HCT116 (cell line): ENCODE data around the gene SSR1. TPM values are rescaled to one million over a fixed set of nuclear protein-coding genes. Genes with fewer than 3 reads are reported as not detected.

Source experiments
- ATAC-seq: fragments of 200-7000 bp; cut with Tn5 transposase; 2 replicates; pipeline ENCODE4 v1.9.1; 2020; ENCODE audit warnings: mild to moderate bottlenecking, moderate library complexity
- BruUV-seq: library from RNA; stranded (reverse); fragments of 400-500 nt; replicated peaks from 2 replicates; lab custom pipeline; 2021; lab: Mats Ljungman, UMichigan
- CTCF ChIA-PET: fragments of 300-600 bp; sonication (Branson Sonifier 250); formaldehyde crosslinking; loops from one replicate; lab custom pipeline; 2021; ENCODE audit warnings: antibody characterized with exemption; lab: Charles Lee
- POLR2A ChIA-PET: fragments of 300-600, 350-600 bp; sonication (Branson Sonifier 250); formaldehyde crosslinking; loops from one replicate; lab custom pipeline; 2021; ENCODE audit warnings: antibody characterized with exemption; lab: Charles Lee
- RAD21 ChIA-PET, 2 experiments: fragments of 300-600 bp; sonication (Branson Sonifier 250); formaldehyde crosslinking; loops; one replicate each; lab custom pipeline; 2023; ENCODE audit warnings: low total read pairs in 2 of 2; ENCODE audit not compliant: uncharacterized antibody in 2 of 2, unreplicated experiment in 2 of 2, low non-redundant PET in 1 of 2; lab: Charles Lee
- DNase-seq: peaks from one replicate; pipeline ENCODE4 v3.0.0-alpha.2; 2010; ENCODE audit warnings: low read depth, low spot score
- H2AFZ ChIP-seq: fragments of 200-600 bp; shearing (Covaris generic), sonication (generic); 2 replicates; pipeline ENCODE4 v1.6.1; 2017; ENCODE audit warnings: low read depth, mixed run types, mixed read lengths, antibody characterized with exemption, low read length; ENCODE audit not compliant: poor library complexity, severe bottlenecking
- H3K27ac ChIP-seq: 2 replicates; pipeline ENCODE4 v1.5.1; 2012; ENCODE audit warnings: low read depth, low read length
- H3K27me3 ChIP-seq: fragments of 200-600 bp; sonication (generic); 2 replicates; pipeline ENCODE4 v1.6.1; 2016; ENCODE audit warnings: mixed run types, low read length, mixed read lengths; ENCODE audit not compliant: insufficient read depth
- H3K36me3 ChIP-seq, 2 experiments: fragments of 200-500 bp in 1 of 2; fragments of 200-600 bp in 1 of 2; sonication (Bioruptor generic) in 1 of 2; sonication (generic) in 1 of 2; 2 replicates each; pipeline versions ENCODE4 v1.5.1 to v1.6.1; 2014 to 2016; ENCODE audit warnings: low read length in 2 of 2, inconsistent platforms in 1 of 2, mixed read lengths in 1 of 2, mixed run types in 1 of 2; ENCODE audit not compliant: insufficient read depth in 2 of 2, control insufficient read depth in 1 of 2
- H3K4me1 ChIP-seq, 2 experiments: fragments of 200-600 bp in 1 of 2; sonication (generic) in 1 of 2; 2 replicates each; pipeline versions ENCODE4 v1.5.1 to v1.6.1; 2012 to 2017; ENCODE audit warnings: low read length in 2 of 2, inconsistent platforms in 1 of 2, mild to moderate bottlenecking in 1 of 2, mixed read lengths in 1 of 2, mixed run types in 1 of 2, moderate library complexity in 1 of 2; ENCODE audit not compliant: insufficient read depth in 2 of 2, control insufficient read depth in 1 of 2
- H3K4me2 ChIP-seq: fragments of 200-600 bp; sonication (generic); 2 replicates; pipeline ENCODE4 v1.6.1; 2017; ENCODE audit warnings: mixed run types, low read length, mixed read lengths
- H3K4me3 ChIP-seq, 2 experiments: fragments of 200-600 bp in 1 of 2; sonication (generic) in 1 of 2; replicated peaks in 1 of 2; 2 replicates each; pipeline ENCODE4 v1.5.1; 2011 to 2016; ENCODE audit warnings: low read length in 2 of 2, control low read depth in 1 of 2, low read depth in 1 of 2, mild to moderate bottlenecking in 1 of 2, mixed read lengths in 1 of 2, mixed run types in 1 of 2
- H3K79me2 ChIP-seq: fragments of 200-600 bp; sonication (generic); 2 replicates; pipeline ENCODE4 v1.6.1; 2017; ENCODE audit warnings: mild to moderate bottlenecking, mixed run types, low read length, moderate library complexity, mixed read lengths; ENCODE audit not compliant: insufficient read depth
- H3K9ac ChIP-seq: fragments of 200-600 bp; sonication (generic); 2 replicates; pipeline ENCODE4 v1.6.1; 2016; ENCODE audit warnings: low read length, mixed read lengths
- H3K9me2 ChIP-seq: fragments of 200-600 bp; sonication (generic), shearing (Covaris generic); 2 replicates; pipeline ENCODE4 v1.6.1; 2017; ENCODE audit warnings: mixed run types, mild to moderate bottlenecking, moderate library complexity; ENCODE audit not compliant: insufficient read depth
- H3K9me3 ChIP-seq, 2 experiments: fragments of 200-500 bp in 1 of 2; fragments of 200-600 bp in 1 of 2; sonication (Bioruptor generic) in 1 of 2; sonication (generic) in 1 of 2; 2 replicates each; pipeline ENCODE4 v1.6.1; 2014 to 2017; ENCODE audit warnings: low read length in 2 of 2, mixed read lengths in 2 of 2, inconsistent platforms in 1 of 2, low read depth in 1 of 2, mild to moderate bottlenecking in 1 of 2, mixed run types in 1 of 2, moderate library complexity in 1 of 2; ENCODE audit not compliant: control insufficient read depth in 1 of 2, insufficient read depth in 1 of 2
- H4K20me1 ChIP-seq: fragments of 200-600 bp; sonication (generic), shearing (Covaris generic); 2 replicates; pipeline ENCODE4 v1.6.1; 2017; ENCODE audit warnings: mixed run types, mild to moderate bottlenecking, moderate library complexity; ENCODE audit not compliant: insufficient read depth
- CEBPB ChIP-seq: IDR thresholded peaks from 2 replicates; pipeline ENCODE4 v1.6.1; 2012; ENCODE audit warnings: low read depth
- EZH2 ChIP-seq: fragments of 200-600 bp; sonication (generic); IDR thresholded peaks from 2 replicates; pipeline ENCODE4 v1.6.1; 2017; ENCODE audit warnings: antibody characterized with exemption, mixed run types
- JUND ChIP-seq: IDR thresholded peaks from 2 replicates; pipeline ENCODE4 v1.6.1; 2012
- MAX ChIP-seq: IDR thresholded peaks from 2 replicates; pipeline ENCODE4 v1.6.1; 2012
- TCF7L2 ChIP-seq: IDR thresholded peaks from 2 replicates; pipeline ENCODE4 v1.7.0; 2011; ENCODE audit warnings: borderline replicate concordance, inconsistent platforms; ENCODE audit not compliant: insufficient read depth, insufficient read length; ENCODE audit errors: extremely low read depth
- ZNF274 ChIP-seq: fragments of 200-500 bp; sonication (Bioruptor generic); IDR thresholded peaks from 2 replicates; pipeline ENCODE4 v1.6.1; 2014; ENCODE audit warnings: mild to moderate bottlenecking, low read depth, low read length, inconsistent platforms
- intact Hi-C: fragments of 100-400 bp; cut with micrococcal nuclease; formaldehyde crosslinking; loops from 2 replicates; pipeline ENCODE4 v1.10.0; 2022
- total RNA-seq: library from RNA; stranded (reverse); gene quantifications from one replicate; pipeline ENCODE4 v1.2.1, GENCODE V29; 2021; ENCODE audit not compliant: unreplicated experiment

The SSR1 gene
- total RNA-seq, 1 experiment from 2014 or later: 127 TPM

GRCh38 chr6:7234547-7234946, 78.5 kb downstream of the SSR1 start:
- no peaks in the 10 kb centered on the region for H3K27me3 ChIP-seq
- no peaks in the 10 kb centered on the region for H3K9me3 ChIP-seq
- no peak overlapping the region for H3K9ac ChIP-seq
- H3K36me3 ChIP-seq: peaks cover 10 to 13% of the 10 kb centered on the region in 2 experiments; a peak in 3 of 4 replicates
- H3K79me2 ChIP-seq: peaks cover 9% of the 10 kb centered on the region
- no peak overlapping the region for H3K4me3 ChIP-seq
- ATAC-seq (no peak), DNase-seq (no peak)
- intact Hi-C loops: loop anchor here (10.0 kb wide), 2 partner anchors 130 to 450 kb away; partner anchors contain the start of gene RREB1
- peaks cover 38 to 51% of the 10 kb centered on the region in 2 experiments for H3K4me1 ChIP-seq
- TF ChIP-seq TCF7L2 (no peak), CEBPB (no peak), EZH2 (no peak), MAX (no peak), ZNF274 (no peak)
- no peak overlapping the region for H3K27ac ChIP-seq
- H3K9me2 ChIP-seq: no peaks in the 10 kb centered on the region
- H4K20me1 ChIP-seq: no peaks in the 10 kb centered on the region
- no peak overlapping the region for H2AFZ ChIP-seq
- RAD21 ChIA-PET: no interaction called here
- no TSS peak for BruUV-seq
- CTCF ChIA-PET: interaction anchor here (1.2 to 2.3 kb wide), 2 partner anchors 446 to 538 kb away, joined by 3 to 6 read pairs; no protein-coding TSS in a partner anchor
- POLR2A ChIA-PET: no interaction called here
- no peak overlapping the region for H3K4me2 ChIP-seq

- H3K36me3 ChIP-seq: peaks cover 9 to 16% of the 10 kb centered on the region in 2 experiments; a peak in 3 of 4 replicates
- POLR2A ChIA-PET: no interaction called here
These were observed 80.6 kb downstream of the SSR1 start for GRCh38 chr6:7232351-7232750.

More at GRCh38 chr6:7232351-7232750, 80.6 kb downstream of the SSR1 start:
- Histone ChIP-seq H3K4me3 (no peak overlapping the region), H3K27ac (no peak overlapping the region), H4K20me1 (no peaks in the 10 kb centered on the region), H3K9me3 (no peaks in the 10 kb centered on the region), H3K79me2 (peaks cover 3% of the 10 kb centered on the region; the same call in 1 of the 2 replicates), H3K4me1 (peaks cover 23 to 29% of the 10 kb centered on the region in 2 experiments), H3K27me3 (no peaks in the 10 kb centered on the region)
- RAD21 ChIA-PET: no interaction called here
- intact Hi-C loops: loop anchor here (10.0 kb wide), 2 partner anchors 128 to 448 kb away; partner anchors contain the start of gene RREB1
- DNase-seq: no peak
- TF ChIP-seq JUND (no peak), CEBPB (no peak)
- TF ChIP-seq, all 23 proteins: peak for 0
- H3K9me2 ChIP-seq: no peaks in the 10 kb centered on the region
- H3K9ac ChIP-seq: no peak overlapping the region
- no peak overlapping the region for H3K4me2 ChIP-seq
- no peak overlapping the region for H2AFZ ChIP-seq
- CTCF ChIA-PET: no interaction called here
- no TSS peak for BruUV-seq
- no peak for ATAC-seq
